NCI-H2107 treated with DMSO at 0.1 percent for 48 hours (cell line): ENCODE data around the gene CCDC81.

ENCODE experiments used
- DNase-seq: peaks from one replicate; lab custom pipeline; 2025; ENCODE audit not compliant: unreplicated experiment; lab: John Stamatoyannopoulos, UW

The CCDC81 gene

DNA sequence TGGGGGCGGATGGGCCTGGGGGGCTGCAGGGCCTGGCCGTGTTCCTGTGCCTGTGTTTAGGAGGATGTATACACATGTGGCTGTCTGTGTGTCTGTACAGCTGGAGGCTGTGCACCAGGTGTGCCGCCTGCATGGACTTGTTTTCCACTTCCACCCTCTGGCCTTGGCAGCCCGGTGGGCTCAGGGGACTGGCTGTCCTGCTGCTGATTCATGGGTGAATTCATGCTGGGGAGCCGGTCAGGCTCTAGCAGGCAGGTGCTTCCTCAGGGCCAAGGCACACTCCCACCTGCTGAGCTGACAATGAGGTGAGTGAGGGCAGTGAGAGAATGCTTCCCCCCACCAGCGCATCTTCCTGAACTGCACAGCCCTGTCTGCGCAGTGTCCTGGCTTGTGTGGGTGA is 88.4 kb downstream of the CCDC81 start:
- no peak for DNase-seq

DNA sequence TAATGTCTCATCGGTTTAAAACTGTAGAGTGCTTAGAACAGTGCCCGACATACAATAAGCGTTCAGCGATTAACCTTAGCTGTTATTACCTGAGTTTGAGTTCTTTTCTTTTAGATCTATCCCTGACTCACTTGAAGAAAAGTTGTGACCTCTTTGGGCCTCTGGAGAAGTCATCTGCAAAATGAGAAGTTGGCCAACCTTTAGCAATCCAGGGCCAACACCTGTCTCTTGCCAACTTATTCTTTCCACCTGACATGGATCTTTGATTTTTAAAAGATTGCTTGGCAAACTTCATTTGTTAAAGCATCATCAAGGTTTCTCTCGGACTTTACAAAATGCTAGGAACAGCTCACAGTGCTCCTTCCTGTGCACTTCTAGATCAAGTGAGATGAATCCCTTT is 89.3 kb downstream of the CCDC81 start:
- DNase-seq, result no peak

DNA sequence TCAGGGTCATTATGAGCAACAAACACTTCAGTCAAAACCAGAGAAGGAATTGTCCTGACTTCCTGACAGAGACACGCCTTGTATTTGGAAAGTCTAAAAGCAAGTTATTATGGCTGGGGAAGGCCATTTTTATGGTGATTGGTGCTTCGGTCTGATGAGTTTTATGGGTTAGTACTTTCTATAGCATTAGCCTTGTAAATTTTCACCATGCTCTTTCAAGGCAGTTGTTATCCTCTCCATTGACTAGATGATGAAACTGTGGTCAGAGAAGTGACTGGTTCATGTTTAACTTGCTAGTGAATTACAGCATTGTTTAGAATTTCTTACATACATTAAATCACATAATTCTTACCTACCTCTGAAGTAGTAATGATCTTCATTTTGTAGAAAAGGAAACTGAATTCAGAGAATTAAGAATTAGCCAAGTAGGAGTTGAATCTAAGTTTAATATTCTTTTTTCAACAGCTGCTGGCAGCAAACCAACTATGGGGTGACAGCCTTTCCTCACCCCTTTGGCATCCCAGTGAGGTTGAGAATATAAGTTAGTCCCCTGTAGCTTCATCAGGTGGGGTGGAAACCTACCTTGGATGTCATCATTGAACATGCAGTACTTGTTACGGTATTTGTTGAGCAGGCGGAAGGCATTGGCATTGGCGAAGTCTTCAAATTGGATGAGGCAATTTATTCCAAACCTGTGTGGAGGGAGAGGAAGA is 90.0 kb downstream of the CCDC81 start:
- no peak for DNase-seq

DNA sequence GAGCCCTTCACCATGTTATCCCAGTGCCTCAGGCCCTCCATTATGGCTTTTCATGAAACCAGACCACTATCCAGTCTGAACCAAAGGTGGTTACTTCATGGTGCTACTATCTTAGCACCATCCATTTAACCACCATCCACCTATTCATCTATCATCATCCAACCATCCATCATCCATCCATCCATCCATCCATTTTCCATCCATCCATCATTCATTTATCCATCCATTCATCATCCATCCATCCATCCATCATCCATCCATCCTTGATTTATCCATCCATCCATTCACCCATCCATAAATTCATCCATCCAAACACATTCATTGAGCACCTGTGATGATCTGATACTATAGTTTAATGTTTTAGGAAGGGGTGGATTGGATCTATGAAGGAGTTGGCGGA is 93.5 kb downstream of the CCDC81 start:
- DNase-seq, result no peak

DNA sequence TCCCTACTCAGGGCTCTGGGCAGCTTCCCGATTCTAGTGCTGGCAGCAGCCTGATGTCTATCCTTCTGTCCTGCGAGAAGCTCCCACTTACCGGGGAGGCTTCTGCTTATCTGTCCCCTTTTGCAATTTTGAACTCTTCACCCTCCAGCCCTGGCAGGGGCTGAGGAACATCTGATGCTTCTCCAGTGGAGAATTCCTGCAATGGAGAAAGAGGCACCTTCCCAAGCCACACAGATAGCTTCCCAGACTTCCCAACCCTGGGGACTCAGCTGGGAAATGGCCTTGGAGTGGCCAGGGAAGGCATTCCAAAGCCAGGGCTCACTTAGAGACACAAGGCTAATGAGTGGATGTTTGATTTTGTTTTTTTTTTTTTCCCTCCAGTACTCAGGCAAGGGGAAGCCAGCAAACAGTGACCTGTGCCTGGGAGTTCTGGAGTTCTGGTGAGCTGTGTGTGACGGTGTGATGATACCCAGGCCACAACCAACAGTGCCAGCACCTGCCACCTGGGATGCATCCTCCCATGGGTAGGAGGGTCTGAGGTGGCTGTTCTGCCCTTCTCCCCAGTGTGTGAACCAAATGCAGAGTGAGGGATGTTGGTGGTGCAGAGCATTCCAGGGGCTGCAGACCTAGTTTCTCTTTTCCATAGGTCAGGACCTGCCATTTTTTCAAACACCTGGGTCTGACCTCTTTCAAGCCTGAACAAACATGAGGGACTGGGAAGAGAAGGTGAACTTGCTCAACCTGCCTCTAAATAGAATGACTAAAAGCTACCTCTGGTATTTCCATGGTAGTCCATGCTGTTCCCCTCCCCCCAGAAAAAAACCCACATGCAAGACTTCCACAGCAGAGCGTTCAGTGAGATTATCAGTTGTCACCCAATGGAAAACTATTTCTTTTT is 95.1 kb downstream of the CCDC81 start:
- no peak for DNase-seq
